H1 (cell line): ENCODE data around the gene DNAJC27. TPM values are rescaled to one million over a fixed set of nuclear protein-coding genes. Genes with fewer than 3 reads are reported as not detected.

ENCODE experiments used
- KDM5A ChIP-seq: fragments of 200-600 bp; IDR thresholded peaks from 2 replicates; pipeline ENCODE4 v1.7.1; 2012; ENCODE audit warnings: mild to moderate bottlenecking, low read length, inconsistent platforms, mixed read lengths
- NANOG ChIP-seq: IDR thresholded peaks from 2 replicates; pipeline ENCODE4 v1.6.1; 2011; ENCODE audit warnings: low read length, low read depth, mild to moderate bottlenecking, inconsistent platforms; ENCODE audit not compliant: insufficient read depth, poor library complexity, severe bottlenecking
- POLR2A ChIP-seq, 2 experiments: IDR thresholded peaks; 1 replicate in 1 of 2; 2 replicates in 1 of 2; pipeline ENCODE4 v1.6.1; 2011; ENCODE audit warnings: low read depth in 2 of 2, low read length in 2 of 2, mild to moderate bottlenecking in 2 of 2; ENCODE audit errors: control extremely low read depth in 1 of 2
- SP4 ChIP-seq: IDR thresholded peaks from 2 replicates; pipeline ENCODE4 v1.6.1; 2012; ENCODE audit warnings: low read length, inconsistent platforms
- polyA plus RNA-seq, 7 experiments: library from polyadenylated mRNA; depleted of rRNA in 3 of 7; stranded (reverse) in 5 of 7; unstranded in 2 of 7; fragments of >200 nt in 5 of 7; fragments of 200-250 nt in 2 of 7; gene quantifications; 1 replicate in 5 of 7; 2 replicates in 1 of 7; 4 replicates in 1 of 7; pipeline versions ENCODE4 v1.2.1 to v1.2.3, GENCODE V29; 2011 to 2013; ENCODE audit warnings: missing spikeins in 2 of 7, mixed read lengths in 2 of 7
- total RNA-seq: library from RNA; stranded (reverse); fragmentation: NEBNext Ultra II Directional; extraction: Animal tissue kit (Norgen Biotek cat#: 25700); gene quantifications from 2 replicates; pipeline ENCODE4 v1.2.1, GENCODE V29; 2021
- TF ChIP-seq, protein P1 (sequence below): IDR thresholded peaks from 2 replicates; pipeline ENCODE4 v1.6.1; 2012; ENCODE audit warnings: inconsistent platforms

DNAJC27 gene
- total and polyA plus RNA-seq, 2 of the 8 experiments (the other 6 are each of a cell fraction or from before 2014, with no cell fraction given): 1.4 to 4.5 TPM

DNA sequence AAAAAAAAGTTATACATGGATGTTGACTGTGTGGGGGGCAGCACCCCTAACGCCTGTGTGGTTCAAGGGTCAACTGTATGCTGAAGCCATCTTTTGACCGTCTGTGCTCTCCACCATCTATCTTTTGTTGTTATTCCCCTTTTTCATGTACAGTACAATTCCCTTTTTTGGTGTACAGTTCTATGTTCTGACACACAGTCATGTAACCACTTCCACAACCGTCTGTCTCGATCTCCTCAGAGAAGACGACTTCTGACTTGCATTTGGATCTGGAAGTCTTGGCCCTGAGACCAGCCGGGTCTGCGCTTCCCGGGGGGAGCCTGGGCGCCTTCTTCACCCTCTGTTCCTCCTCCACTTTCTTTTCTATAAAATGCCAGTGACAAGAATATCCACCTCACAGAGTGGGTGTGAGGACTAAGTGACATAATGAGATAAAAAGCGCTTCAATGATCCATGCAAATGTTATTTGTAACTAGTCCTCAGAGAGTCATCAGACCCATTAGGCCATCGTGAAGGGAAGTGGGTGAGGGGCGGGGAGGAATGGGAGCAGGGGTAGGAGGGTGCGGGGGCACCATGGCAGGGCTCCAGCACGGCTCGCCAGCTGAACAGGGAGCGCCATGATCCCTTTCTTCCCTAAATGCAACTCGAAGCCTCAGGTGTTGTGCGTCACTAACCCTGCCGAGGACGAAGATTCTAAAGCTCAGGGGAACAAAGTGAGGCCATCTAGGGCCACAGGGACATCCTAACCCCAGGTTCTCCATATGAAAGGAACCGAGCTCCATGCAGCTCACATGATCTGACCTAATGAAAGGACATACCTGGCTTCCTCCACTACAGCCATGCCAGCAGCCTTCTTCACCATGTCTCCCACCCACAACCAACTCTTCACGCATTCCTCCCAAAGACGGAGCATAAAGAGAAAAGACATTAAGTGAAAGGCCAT, 68.3 kb downstream of the DNAJC27 start (continued):
- TF ChIP-seq KDM5A (no peak), SP4 (no peak), NANOG (no peak), POLR2A (IDR thresholded peaks at IDR 0.05; ENCODE audit: control extremely low read depth in 1 of 2, low read depth in 2 of 2, low read length in 2 of 2) (no peak)
- TF ChIP-seq, protein P1, sequence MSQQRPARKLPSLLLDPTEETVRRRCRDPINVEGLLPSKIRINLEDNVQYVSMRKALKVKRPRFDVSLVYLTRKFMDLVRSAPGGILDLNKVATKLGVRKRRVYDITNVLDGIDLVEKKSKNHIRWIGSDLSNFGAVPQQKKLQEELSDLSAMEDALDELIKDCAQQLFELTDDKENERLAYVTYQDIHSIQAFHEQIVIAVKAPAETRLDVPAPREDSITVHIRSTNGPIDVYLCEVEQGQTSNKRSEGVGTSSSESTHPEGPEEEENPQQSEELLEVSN: no peak
